NCI-H128 (cell line): ENCODE data around the gene ONECUT1.

Source experiments
- DNase-seq: peaks from one replicate; lab custom pipeline; 2025; ENCODE audit not compliant: unreplicated experiment; lab: John Stamatoyannopoulos, UW

The ONECUT1 gene

GRCh38 chr15:52733696-52734255 lies 56.4 kb downstream of the ONECUT1 start:
- DNase-seq = no peak

GRCh38 chr15:52733088-52733487 lies 57.0 kb downstream of the ONECUT1 start:
- DNase-seq = no peak

- no peak for DNase-seq
Observed at GRCh38 chr15:52732551-52732950, 57.6 kb downstream of the ONECUT1 start.

- no peak for DNase-seq
Observed at GRCh38 chr15:52731732-52732470, 58.2 kb downstream of the ONECUT1 start.

GRCh38 chr15:52731004-52731403 lies 59.1 kb downstream of the ONECUT1 start:
- no peak for DNase-seq

- DNase-seq = no peak
Observed at GRCh38 chr15:52730594-52730993, 59.5 kb downstream of the ONECUT1 start.

GRCh38 chr15:52730173-52730572 lies 60.0 kb downstream of the ONECUT1 start:
- DNase-seq = no peak

- DNase-seq = no peak
Observed at GRCh38 chr15:52728899-52729298, 61.2 kb downstream of the ONECUT1 start.

- DNase-seq = no peak
Observed at GRCh38 chr15:52727815-52728214, 62.3 kb downstream of the ONECUT1 start.

GRCh38 chr15:52726195-52726594 lies 63.9 kb downstream of the ONECUT1 start:
- no peak for DNase-seq

GRCh38 chr15:52718551-52718950 lies 71.6 kb downstream of the ONECUT1 start:
- DNase-seq = no peak

GRCh38 chr15:52717924-52718323 lies 72.2 kb downstream of the ONECUT1 start:
- DNase-seq = no peak

- DNase-seq = no peak
Observed at GRCh38 chr15:52717481-52717880, 72.7 kb downstream of the ONECUT1 start.

- no peak for DNase-seq
Observed at GRCh38 chr15:52716536-52716935, 73.6 kb downstream of the ONECUT1 start.

- no peak for DNase-seq
Observed at GRCh38 chr15:52715411-52715810, 74.7 kb downstream of the ONECUT1 start.

GRCh38 chr15:52714968-52715367 lies 75.2 kb downstream of the ONECUT1 start:
- DNase-seq = no peak

- no peak for DNase-seq
Observed at GRCh38 chr15:52710708-52711389, 79.3 kb downstream of the ONECUT1 start.

GRCh38 chr15:52710050-52710707 lies 80.0 kb downstream of the ONECUT1 start:
- no peak for DNase-seq

- DNase-seq = no peak
Observed at GRCh38 chr15:52709187-52709981, 80.8 kb downstream of the ONECUT1 start.
